GM21367 (cell line): ENCODE results near the gene SLC37A1.

ENCODE experiments used
- ATAC-seq: cut with Tn5 transposase; IDR thresholded peaks from one replicate; pipeline ENCODE4 v1.9.1; 2021; ENCODE audit not compliant: unreplicated experiment

SLC37A1 gene

GRCh38 chr21:42572906-42573495 lies 59.3 kb downstream of the SLC37A1 start:
- ATAC-seq: no peak

- no peak for ATAC-seq
Observed at GRCh38 chr21:42574234-42575027, 60.8 kb downstream of the SLC37A1 start.

- no peak for ATAC-seq
Observed at GRCh38 chr21:42575111-42575510, 61.5 kb downstream of the SLC37A1 start.

- no peak for ATAC-seq
Observed at GRCh38 chr21:42576639-42577038, 63.0 kb downstream of the SLC37A1 start.

GRCh38 chr21:42578034-42578433 lies 64.4 kb downstream of the SLC37A1 start:
- ATAC-seq: no peak

- no peak for ATAC-seq
Observed at GRCh38 chr21:42578761-42579415, 65.2 kb downstream of the SLC37A1 start.

- no peak for ATAC-seq
Observed at GRCh38 chr21:42579456-42580075, 65.9 kb downstream of the SLC37A1 start.

- ATAC-seq: no peak
Observed at GRCh38 chr21:42580076-42580792, 66.6 kb downstream of the SLC37A1 start.

- no peak for ATAC-seq
Observed at GRCh38 chr21:42580793-42581321, 67.2 kb downstream of the SLC37A1 start.

- no peak for ATAC-seq
Observed at GRCh38 chr21:42581336-42581992, 67.8 kb downstream of the SLC37A1 start.

- no peak for ATAC-seq
Observed at GRCh38 chr21:42581993-42582786, 68.5 kb downstream of the SLC37A1 start.

- ATAC-seq: no peak
Observed at GRCh38 chr21:42582787-42583476, 69.3 kb downstream of the SLC37A1 start.

GRCh38 chr21:42583477-42584295 lies 70.0 kb downstream of the SLC37A1 start:
- no peak for ATAC-seq

GRCh38 chr21:42584296-42584641 lies 70.6 kb downstream of the SLC37A1 start:
- no peak for ATAC-seq

- no peak for ATAC-seq
Observed at GRCh38 chr21:42585881-42586280, 72.2 kb downstream of the SLC37A1 start.

GRCh38 chr21:42586406-42586805 lies 72.8 kb downstream of the SLC37A1 start:
- no peak for ATAC-seq

GRCh38 chr21:42587036-42587435 lies 73.4 kb downstream of the SLC37A1 start:
- ATAC-seq: no peak
